HG02798 (cell line): ENCODE data around the gene TBCEL.

Experiments used
- ATAC-seq: cut with Tn5 transposase; IDR thresholded peaks from one replicate; pipeline ENCODE4 v1.9.1; 2021; ENCODE audit warnings: mild to moderate bottlenecking; ENCODE audit not compliant: unreplicated experiment, poor library complexity

TBCEL gene

GRCh38 chr11:121057922-121058321 is 34.0 kb downstream of the TBCEL start:
- peak; percentile 51 for ATAC-seq

- ATAC-seq: no peak
Measured at GRCh38 chr11:121058941-121059340, 35.0 kb downstream of the TBCEL start.

- ATAC-seq: peak; percentile 95
Measured at GRCh38 chr11:121059605-121060004, 35.7 kb downstream of the TBCEL start.

GRCh38 chr11:121063728-121064127 is 39.8 kb downstream of the TBCEL start:
- no peak for ATAC-seq

- ATAC-seq: no peak
Measured at GRCh38 chr11:121066623-121067022, 42.7 kb downstream of the TBCEL start.

- ATAC-seq: no peak
Measured at GRCh38 chr11:121067026-121067425, 43.1 kb downstream of the TBCEL start.

GRCh38 chr11:121067453-121067852 is 43.6 kb downstream of the TBCEL start:
- no peak for ATAC-seq

GRCh38 chr11:121067962-121068647 is 44.2 kb downstream of the TBCEL start:
- ATAC-seq: no peak

GRCh38 chr11:121068787-121069186 is 44.9 kb downstream of the TBCEL start:
- ATAC-seq: no peak

GRCh38 chr11:121070951-121071845 is 47.3 kb downstream of the TBCEL start:
- ATAC-seq: no peak

GRCh38 chr11:121071846-121072450 is 48.0 kb downstream of the TBCEL start:
- ATAC-seq: no peak

GRCh38 chr11:121081321-121081720 is 57.4 kb downstream of the TBCEL start:
- ATAC-seq: no peak

GRCh38 chr11:121082219-121082618 is 58.3 kb downstream of the TBCEL start:
- ATAC-seq: no peak

GRCh38 chr11:121082670-121083069 is 58.8 kb downstream of the TBCEL start:
- ATAC-seq: no peak

GRCh38 chr11:121086866-121087265 is 63.0 kb downstream of the TBCEL start:
- ATAC-seq: no peak

- ATAC-seq: no peak
Measured at GRCh38 chr11:121089566-121089965, 65.7 kb downstream of the TBCEL start.

GRCh38 chr11:121090145-121090721 is 66.3 kb downstream of the TBCEL start:
- no peak for ATAC-seq

- no peak for ATAC-seq
Measured at GRCh38 chr11:121091492-121092152, 67.7 kb downstream of the TBCEL start.

- ATAC-seq: no peak
Measured at GRCh38 chr11:121095561-121095960, 71.7 kb downstream of the TBCEL start.

GRCh38 chr11:121099364-121099763 is 75.5 kb downstream of the TBCEL start:
- no peak for ATAC-seq
